ENCODE results near the gene GBP3. TPM values are rescaled to one million over a fixed set of nuclear protein-coding genes. Genes with fewer than 3 reads are reported as not detected.

The GBP3 gene
- total RNA-seq = 7.9 and 8.4 TPM in 2 replicates

GRCh38 chr1:89022167-89022959 is at the start of gene GBP3:
Gene GBP3, minus strand, starts transcription at chr1:89022866. Its CDS starts 2,145 bp downstream, at chr1:89020721.

GRCh38 chr1:89065079-89065868 is 42.6 kb upstream of the GBP3 start, which contains the start of gene GBP1:
Gene GBP1, minus strand, starts transcription at chr1:89065208. Its CDS starts 1,974 bp downstream, at chr1:89063234.

Other genes with a start within 250 kb of the GBP3 start
- 47.1 and 58.1 TPM in 2 replicates for gene GTF2B, start 131.3 kb downstream of the GBP3 start, total RNA-seq
- 21.0 and 27.9 TPM in 2 replicates for gene KYAT3, start 30.2 kb downstream of the GBP3 start, total RNA-seq
- 9.4 and 12.9 TPM in 2 replicates for gene RBMXL1, start 30.2 kb downstream of the GBP3 start, total RNA-seq
- 19.2 and 69.3 TPM in 2 replicates for gene GBP1, start 42.3 kb upstream of the GBP3 start, total RNA-seq
- 47.4 and 57.6 TPM in 2 replicates for gene GBP2, start 103.2 kb upstream of the GBP3 start, total RNA-seq
- not detected in 2 replicates for gene GBP7, start 153.1 kb upstream of the GBP3 start, total RNA-seq
- 3.6 and 13.2 TPM in 2 replicates for gene GBP4, start 176.1 kb upstream of the GBP3 start, total RNA-seq
- 0.15 and 0.32 TPM in 2 replicates for gene GBP5, start 250.0 kb upstream of the GBP3 start, total RNA-seq

All from epithelial cell of umbilical artery (primary cell).